GM12892 (cell line): ENCODE measurements around the gene MYO7B.

Experiments
- POLR2A ChIP-seq: IDR thresholded peaks from 2 replicates; pipeline ENCODE4 v1.6.1; 2011; ENCODE audit warnings: low read depth, low read length, control low read depth
- POLR2AphosphoS5 ChIP-seq: IDR thresholded peaks from 2 replicates; pipeline ENCODE4 v1.6.1; 2011; ENCODE audit warnings: low read depth, low read length, control low read depth
- TAF1 ChIP-seq: IDR thresholded peaks from 2 replicates; pipeline ENCODE4 v1.6.1; 2011; ENCODE audit warnings: low read depth, mild to moderate bottlenecking, control low read depth, low read length, borderline replicate concordance

DNA sequence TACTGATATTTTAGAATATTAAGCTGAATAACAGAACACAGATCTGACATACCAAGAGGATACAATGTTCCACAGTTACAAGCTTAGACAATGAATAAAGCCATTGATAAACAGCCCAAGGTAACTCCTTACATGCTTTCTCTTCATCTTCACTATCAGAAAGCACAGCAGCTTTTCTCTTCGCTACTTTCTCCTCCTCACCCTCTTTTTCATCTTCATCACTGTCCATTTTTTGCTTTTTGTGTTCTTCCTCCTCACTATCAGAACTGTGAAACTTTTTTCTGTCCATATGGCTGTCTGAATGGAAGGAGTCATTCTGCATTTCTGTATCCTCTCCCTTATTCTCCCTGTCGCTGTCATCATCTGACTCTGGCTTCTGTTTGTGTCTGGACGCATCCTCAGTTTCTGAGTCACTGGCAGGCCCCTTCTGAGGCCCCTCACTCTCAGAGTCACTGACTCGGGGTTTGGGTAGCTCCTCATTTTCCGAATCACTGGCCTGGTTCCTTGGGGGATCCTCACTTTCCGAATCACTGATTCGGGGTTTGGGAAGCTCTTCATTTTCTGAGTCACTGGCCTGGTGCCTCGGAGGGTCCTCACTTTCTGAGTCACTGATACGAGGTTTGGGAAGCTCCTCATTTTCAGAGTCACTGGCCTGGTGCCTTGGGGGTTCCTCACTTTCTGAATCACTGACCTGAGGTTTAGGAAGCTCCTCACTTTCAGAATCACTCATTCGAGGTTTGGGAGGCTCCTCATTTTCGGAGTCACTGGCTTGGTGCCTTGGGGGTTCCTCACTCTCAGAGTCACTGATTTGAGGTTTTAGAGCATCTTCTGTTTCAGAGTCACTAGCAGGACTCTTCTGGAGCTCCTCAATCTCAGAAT, 30.7 kb upstream of the MYO7B start:
- no peak for TF ChIP-seq POLR2AphosphoS5
- TF ChIP-seq TAF1 = no peak
- TF ChIP-seq POLR2A = no peak
